Uterus (tissue), 4 donors: ENCODE results near the gene NUP54. TPM values are rescaled to one million over a fixed set of nuclear protein-coding genes. Genes with fewer than 3 reads are reported as not detected.

Experiments
- DNase-seq, 2 donors: peaks; one replicate each; pipeline ENCODE4 v3.0.0-alpha.2; 2019 to 2020
- H3K27ac ChIP-seq, 2 donors: fragments of 200-600 bp; sonication (generic); 1 replicate in 1 of 2; 2 replicates in 1 of 2; pipeline ENCODE4 v1.5.1; 2016 to 2018
- H3K27me3 ChIP-seq, 2 donors: fragments of 200-600 bp; sonication (generic); one replicate each; pipeline ENCODE4 v1.5.1; 2018 to 2019; ENCODE audit warnings: control low read depth in 1 of 2
- H3K36me3 ChIP-seq, 2 donors: fragments of 200-600 bp; sonication (generic); one replicate each; pipeline ENCODE4 v1.5.1; 2019; ENCODE audit warnings: control low read depth in 1 of 2
- H3K4me1 ChIP-seq, 2 donors: fragments of 200-600 bp; sonication (generic); one replicate each; pipeline ENCODE4 v1.5.1; 2018 to 2019; ENCODE audit warnings: control low read depth in 1 of 2
- H3K4me3 ChIP-seq, 2 donors: fragments of 200-600 bp; sonication (generic); 1 replicate in 1 of 2; 2 replicates in 1 of 2; pipeline ENCODE4 v1.5.1; 2018 to 2019; ENCODE audit warnings: mild to moderate bottlenecking in 1 of 2
- H3K9me3 ChIP-seq, 2 donors: fragments of 200-600 bp; sonication (generic); one replicate each; pipeline ENCODE4 v1.5.1; 2019; ENCODE audit warnings: control low read depth in 1 of 2
- POLR2A ChIP-seq, 2 donors: fragments of 450-650 bp; IDR thresholded peaks; one replicate each; pipeline ENCODE4 v1.6.1; 2016; ENCODE audit warnings: antibody characterized with exemption in 2 of 2, mild to moderate bottlenecking in 1 of 2, moderate library complexity in 1 of 2
- intact Hi-C: fragments of 100-400 bp; cut with DNase I; formaldehyde crosslinking; loops from one replicate; pipeline ENCODE4 v1.15.1; 2023; ENCODE audit warnings: low total_unique reads
- total RNA-seq, 4 donors: library from RNA; depleted of rRNA in 3 of 4; stranded (reverse); fragments of >200 nt in 3 of 4; gene quantifications; one replicate each; pipeline versions ENCODE4 v1.1.0 to v1.2.4, GENCODE V29; 2014 to 2023
- TF ChIP-seq, protein P1 (sequence below), 4 experiments: fragments of 200-600 bp in 2 of 4; fragments of 450-650 bp in 2 of 4; sonication (generic) in 2 of 4; IDR thresholded peaks; one replicate each; pipeline ENCODE4 v1.5.1; 2016 to 2019; ENCODE audit warnings: antibody characterized with exemption in 4 of 4, mild to moderate bottlenecking in 2 of 4, moderate library complexity in 1 of 4
- donor health status: DM: yes; HTN: yes; CAD: no.

The NUP54 gene
- total RNA-seq, 4 donors from 2014 or later, result 31.2 to 99.5 (median 62.6) TPM

DNA sequence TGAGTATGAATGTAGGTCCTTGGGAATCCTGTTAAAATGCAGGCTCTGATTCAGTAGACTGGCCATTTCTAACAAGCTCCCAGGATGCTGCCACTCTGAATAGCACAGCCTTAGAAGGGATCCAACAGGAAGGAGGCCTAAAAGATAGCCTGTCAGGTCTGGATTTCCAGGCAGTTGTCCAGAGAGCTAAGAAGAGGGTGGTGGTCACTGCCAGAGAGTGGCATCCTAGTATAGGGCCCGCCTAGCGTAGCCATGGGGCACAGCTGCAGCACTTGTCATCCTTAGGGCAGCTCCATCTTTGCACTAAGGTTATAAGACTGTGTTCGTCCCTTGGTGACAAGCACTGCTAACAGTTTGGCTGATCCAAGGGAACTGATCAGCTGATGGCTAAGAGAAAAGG lies 20.5 kb upstream of the NUP54 start:
- no peak for DNase-seq
- no peaks in the 10 kb centered on the region for H3K36me3 ChIP-seq
- intact Hi-C loops, result no loop called here
- H3K4me1 ChIP-seq, result no peaks in the 10 kb centered on the region
- H3K27me3 ChIP-seq, result no peaks in the 10 kb centered on the region
- no peak overlapping the region for H3K4me3 ChIP-seq
- no peaks in the 10 kb centered on the region for H3K9me3 ChIP-seq
- H3K27ac ChIP-seq, result no peak overlapping the region
- no peak for TF ChIP-seq POLR2A (IDR thresholded peaks at IDR 0.05)
- TF ChIP-seq, protein P1, sequence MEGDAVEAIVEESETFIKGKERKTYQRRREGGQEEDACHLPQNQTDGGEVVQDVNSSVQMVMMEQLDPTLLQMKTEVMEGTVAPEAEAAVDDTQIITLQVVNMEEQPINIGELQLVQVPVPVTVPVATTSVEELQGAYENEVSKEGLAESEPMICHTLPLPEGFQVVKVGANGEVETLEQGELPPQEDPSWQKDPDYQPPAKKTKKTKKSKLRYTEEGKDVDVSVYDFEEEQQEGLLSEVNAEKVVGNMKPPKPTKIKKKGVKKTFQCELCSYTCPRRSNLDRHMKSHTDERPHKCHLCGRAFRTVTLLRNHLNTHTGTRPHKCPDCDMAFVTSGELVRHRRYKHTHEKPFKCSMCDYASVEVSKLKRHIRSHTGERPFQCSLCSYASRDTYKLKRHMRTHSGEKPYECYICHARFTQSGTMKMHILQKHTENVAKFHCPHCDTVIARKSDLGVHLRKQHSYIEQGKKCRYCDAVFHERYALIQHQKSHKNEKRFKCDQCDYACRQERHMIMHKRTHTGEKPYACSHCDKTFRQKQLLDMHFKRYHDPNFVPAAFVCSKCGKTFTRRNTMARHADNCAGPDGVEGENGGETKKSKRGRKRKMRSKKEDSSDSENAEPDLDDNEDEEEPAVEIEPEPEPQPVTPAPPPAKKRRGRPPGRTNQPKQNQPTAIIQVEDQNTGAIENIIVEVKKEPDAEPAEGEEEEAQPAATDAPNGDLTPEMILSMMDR (IDR thresholded peaks at IDR 0.05), result no peak

DNA sequence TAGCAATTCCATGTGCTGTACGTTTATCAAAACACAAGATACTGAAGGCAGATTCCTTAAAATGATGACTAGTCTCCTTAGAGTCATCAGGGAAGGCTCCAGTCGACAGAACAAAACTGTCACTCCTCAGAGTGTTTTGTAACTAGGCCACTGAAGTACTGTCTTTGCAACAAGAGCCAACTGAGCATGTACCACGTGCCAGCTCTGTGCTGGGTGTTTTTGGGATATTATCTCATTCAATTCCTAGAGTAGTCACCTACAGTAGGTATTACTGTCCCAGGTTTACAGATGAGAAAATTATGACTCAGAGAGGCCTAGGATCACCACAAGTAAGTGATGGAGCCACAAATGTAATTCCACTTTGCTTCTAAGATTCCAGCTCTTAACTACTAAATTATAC lies 18.3 kb upstream of the NUP54 start:
- H3K27me3 ChIP-seq, result no peaks in the 10 kb centered on the region
- no peak overlapping the region for H3K27ac ChIP-seq
- DNase-seq, result no peak
- H3K9me3 ChIP-seq, result no peaks in the 10 kb centered on the region
- H3K4me3 ChIP-seq, result no peak overlapping the region
- no peak for TF ChIP-seq POLR2A (IDR thresholded peaks at IDR 0.05)
- TF ChIP-seq, protein P1 (IDR thresholded peaks at IDR 0.05), result no peak
- no peaks in the 10 kb centered on the region for H3K36me3 ChIP-seq
- intact Hi-C loops, result no loop called here
- H3K4me1 ChIP-seq, result no peaks in the 10 kb centered on the region

DNA sequence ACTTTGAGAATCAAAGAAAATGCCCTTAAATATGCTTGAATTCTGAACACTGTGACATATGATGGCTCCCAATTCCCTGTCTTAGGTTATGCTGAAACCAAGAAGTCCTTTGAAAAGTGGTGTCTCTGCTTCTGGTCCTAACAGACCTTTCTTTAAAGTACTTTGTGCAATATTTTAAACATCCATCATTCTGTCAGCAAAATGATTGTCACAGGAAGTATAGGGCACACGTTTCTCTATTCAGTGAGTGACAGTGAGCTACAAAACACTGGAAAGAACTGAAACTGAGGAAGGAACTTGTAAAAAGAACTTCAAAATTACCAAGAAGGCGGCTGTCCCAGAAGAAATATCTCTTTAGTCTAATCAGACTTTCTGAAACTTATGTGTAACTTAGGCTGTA lies 12.2 kb upstream of the NUP54 start:
- Histone ChIP-seq H3K27me3 (no peaks in the 10 kb centered on the region), H3K4me1 (no peaks in the 10 kb centered on the region), H3K36me3 (no peaks in the 10 kb centered on the region), H3K27ac (no peak overlapping the region), H3K4me3 (no peak overlapping the region), H3K9me3 (no peaks in the 10 kb centered on the region)
- TF ChIP-seq POLR2A (IDR thresholded peaks at IDR 0.05), result no peak
- TF ChIP-seq, protein P1 (IDR thresholded peaks at IDR 0.05), result no peak
- intact Hi-C loops, result no loop called here
- DNase-seq, result no peak

DNA sequence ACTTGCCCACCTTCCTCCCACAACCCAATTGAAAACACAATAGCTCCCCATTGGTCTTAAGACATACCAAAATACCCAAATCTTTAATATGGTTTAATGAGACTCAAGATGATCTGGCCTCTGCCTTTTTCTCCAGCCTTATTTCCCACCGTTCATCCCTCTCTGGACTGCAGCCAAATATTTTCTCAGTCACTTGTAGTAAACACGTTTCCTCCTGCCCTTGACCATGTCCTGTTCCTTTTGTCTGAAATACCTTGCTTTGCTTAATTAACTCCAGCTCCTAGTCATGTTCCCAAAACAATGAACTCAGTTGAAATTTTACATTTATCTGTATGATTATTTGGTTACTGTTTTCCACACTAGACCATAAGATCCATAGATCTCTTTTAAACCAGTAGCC lies 8.4 kb upstream of the NUP54 start:
- no peak overlapping the region for H3K27ac ChIP-seq
- H3K9me3 ChIP-seq, result no peaks in the 10 kb centered on the region
- TF ChIP-seq POLR2A (IDR thresholded peaks at IDR 0.05), result no peak
- TF ChIP-seq, protein P1 (IDR thresholded peaks at IDR 0.05), result no peak
- intact Hi-C loops, result no loop called here
- H3K36me3 ChIP-seq, result no peaks in the 10 kb centered on the region
- H3K27me3 ChIP-seq, result no peaks in the 10 kb centered on the region
- H3K4me3 ChIP-seq, result no peak overlapping the region
- no peak for DNase-seq
- H3K4me1 ChIP-seq, result no peaks in the 10 kb centered on the region

DNA sequence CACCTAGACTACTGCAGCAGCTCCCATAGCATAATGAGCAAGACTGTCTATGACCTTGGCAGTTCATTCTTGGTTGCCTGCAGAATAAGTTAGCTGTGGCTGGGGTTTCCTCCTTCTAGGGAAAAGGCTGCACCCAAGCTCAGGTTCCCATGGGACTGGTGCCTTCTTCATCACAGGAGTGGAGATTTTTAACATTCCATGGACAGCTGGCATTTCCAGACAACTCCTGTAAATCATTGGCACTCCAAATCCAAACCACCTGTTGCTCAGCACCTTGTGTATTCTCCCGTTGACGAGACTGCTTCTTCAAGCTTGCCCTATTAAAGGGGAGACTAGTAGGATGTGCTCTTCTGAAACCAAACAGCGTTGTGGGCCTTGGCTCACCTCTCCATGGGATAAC lies 7.8 kb upstream of the NUP54 start:
- no peaks in the 10 kb centered on the region for H3K9me3 ChIP-seq
- no peaks in the 10 kb centered on the region for H3K36me3 ChIP-seq
- H3K4me1 ChIP-seq, result no peaks in the 10 kb centered on the region
- TF ChIP-seq, protein P1 (IDR thresholded peaks at IDR 0.05), result no peak
- TF ChIP-seq POLR2A (IDR thresholded peaks at IDR 0.05), result no peak
- intact Hi-C loops, result no loop called here
- no peak overlapping the region for H3K4me3 ChIP-seq
- no peaks in the 10 kb centered on the region for H3K27me3 ChIP-seq
- no peak for DNase-seq
- H3K27ac ChIP-seq, result no peak overlapping the region
